H9 (cell line): Measurements from ENCODE around the gene RSPO3. TPM values are rescaled to one million over a fixed set of nuclear protein-coding genes. Genes with fewer than 3 reads are reported as not detected.

Source experiments
- DNase-seq: peaks from one replicate; pipeline ENCODE4 v3.0.0-alpha.2; 2017
- H2AFZ ChIP-seq: one replicate; pipeline ENCODE4 v1.6.1; 2013; ENCODE audit warnings: mild to moderate bottlenecking, low read length, control low read depth, moderate library complexity
- H2AK5ac ChIP-seq: 2 replicates; pipeline ENCODE4 v1.6.1; 2013; ENCODE audit warnings: low read length, control low read depth, mixed read lengths; ENCODE audit not compliant: insufficient read length
- H2BK120ac ChIP-seq: one replicate; pipeline ENCODE4 v1.6.1; 2013; ENCODE audit warnings: low read depth, mild to moderate bottlenecking, low read length, control low read depth, inconsistent platforms; ENCODE audit not compliant: poor library complexity, severe bottlenecking
- H2BK12ac ChIP-seq: 2 replicates; pipeline ENCODE4 v1.6.1; 2013; ENCODE audit warnings: low read length, control low read depth, mixed read lengths, low read depth; ENCODE audit not compliant: insufficient read length
- H2BK15ac ChIP-seq: 2 replicates; pipeline ENCODE4 v1.6.1; 2013; ENCODE audit warnings: low read depth, low read length, control low read depth
- H2BK20ac ChIP-seq: one replicate; pipeline ENCODE4 v1.6.1; 2013; ENCODE audit warnings: low read depth, mild to moderate bottlenecking, low read length, control low read depth, inconsistent platforms; ENCODE audit not compliant: poor library complexity, severe bottlenecking
- H2BK5ac ChIP-seq: 2 replicates; pipeline ENCODE4 v1.6.1; 2013; ENCODE audit warnings: low read length, control low read depth, mixed read lengths; ENCODE audit not compliant: insufficient read length
- H3K14ac ChIP-seq: 2 replicates; pipeline ENCODE4 v1.6.1; 2013; ENCODE audit warnings: low read length, control low read depth; ENCODE audit not compliant: insufficient read depth
- H3K18ac ChIP-seq: 2 replicates; pipeline ENCODE4 v1.6.1; 2013; ENCODE audit warnings: low read depth, mild to moderate bottlenecking, mixed read lengths, low read length, control low read depth; ENCODE audit not compliant: insufficient read length
- H3K23ac ChIP-seq: 2 replicates; pipeline ENCODE4 v1.6.1; 2013; ENCODE audit warnings: low read length, control low read depth, mixed read lengths, low read depth; ENCODE audit not compliant: insufficient read length
- H3K23me2 ChIP-seq: 2 replicates; pipeline ENCODE4 v1.6.1; 2013; ENCODE audit warnings: low read depth, mild to moderate bottlenecking, mixed read lengths, low read length, control low read depth; ENCODE audit not compliant: insufficient read length, poor library complexity, severe bottlenecking
- H3K27ac ChIP-seq: 2 replicates; pipeline ENCODE4 v1.5.1; 2013; ENCODE audit warnings: low read length, control low read depth, mixed read lengths, low read depth; ENCODE audit not compliant: insufficient read length
- H3K27me3 ChIP-seq: 2 replicates; pipeline ENCODE4 v1.6.1; 2013; ENCODE audit warnings: low read length, control low read depth, inconsistent platforms; ENCODE audit not compliant: insufficient read depth
- H3K4ac ChIP-seq: 2 replicates; pipeline ENCODE4 v1.6.1; 2013; ENCODE audit warnings: low read depth, mild to moderate bottlenecking, control low read depth, inconsistent platforms, low read length, moderate library complexity
- H3K4me1 ChIP-seq: 2 replicates; pipeline ENCODE4 v1.6.1; 2013; ENCODE audit warnings: low read length, control low read depth, inconsistent platforms; ENCODE audit not compliant: insufficient read depth
- H3K4me2 ChIP-seq: 2 replicates; pipeline ENCODE4 v1.6.1; 2013; ENCODE audit warnings: low read length, control low read depth, mixed read lengths; ENCODE audit not compliant: insufficient read length, insufficient read depth
- H3K56ac ChIP-seq: 2 replicates; pipeline ENCODE4 v1.6.1; 2013; ENCODE audit warnings: low read depth, mild to moderate bottlenecking, mixed read lengths, low read length, control low read depth; ENCODE audit not compliant: insufficient read length
- H3K79me1 ChIP-seq: 2 replicates; pipeline ENCODE4 v1.6.1; 2013; ENCODE audit warnings: low read depth, mild to moderate bottlenecking, moderate library complexity, low read length, control low read depth, inconsistent platforms; ENCODE audit not compliant: insufficient read depth, poor library complexity, severe bottlenecking
- H3K79me2 ChIP-seq: 2 replicates; pipeline ENCODE4 v1.6.1; 2013; ENCODE audit warnings: low read length, control low read depth, inconsistent platforms; ENCODE audit not compliant: insufficient read depth
- H3K9ac ChIP-seq: 2 replicates; pipeline ENCODE4 v1.6.1; 2013; ENCODE audit warnings: low read length, control low read depth, mixed read lengths; ENCODE audit not compliant: insufficient read length; ENCODE audit errors: extremely low read depth
- H3K9me3 ChIP-seq: one replicate; pipeline ENCODE4 v1.6.1; 2013; ENCODE audit warnings: low read depth, low read length, inconsistent platforms; ENCODE audit not compliant: control insufficient read depth
- H3T11ph ChIP-seq: one replicate; pipeline ENCODE4 v1.6.1; 2013; ENCODE audit warnings: mild to moderate bottlenecking, low read length, control low read depth, inconsistent platforms
- H4K20me1 ChIP-seq: one replicate; pipeline ENCODE4 v1.6.1; 2013; ENCODE audit not compliant: control insufficient read depth, insufficient read length, insufficient read depth
- H4K5ac ChIP-seq: 2 replicates; pipeline ENCODE4 v1.6.1; 2013; ENCODE audit warnings: low read depth, mild to moderate bottlenecking, mixed read lengths, low read length, control low read depth; ENCODE audit not compliant: insufficient read length
- H4K8ac ChIP-seq: replicated peaks from 2 replicates; pipeline ENCODE4 v1.6.1; 2013; ENCODE audit warnings: low read length, control low read depth, mixed read lengths, low read depth; ENCODE audit not compliant: insufficient read length
- H4K91ac ChIP-seq: 2 replicates; pipeline ENCODE4 v1.6.1; 2013; ENCODE audit warnings: low read depth, mild to moderate bottlenecking, moderate library complexity, mixed read lengths, low read length, control low read depth; ENCODE audit not compliant: insufficient read length
- H3K27ac Mint-ChIP-seq, 3 experiments: 2 replicates in 2 of 3; 3 replicates in 1 of 3; pipeline ENCODE4 v1.8.0; 2020 to 2021; ENCODE audit warnings: mixed read lengths in 3 of 3, mild to moderate bottlenecking in 1 of 3, moderate library complexity in 1 of 3
- H3K27me3 Mint-ChIP-seq: 2 replicates; pipeline ENCODE4 v1.8.0; 2021; ENCODE audit warnings: low read depth, mild to moderate bottlenecking, moderate library complexity, mixed read lengths
- H3K36me3 Mint-ChIP-seq, 3 experiments: 2 replicates in 2 of 3; 3 replicates in 1 of 3; pipeline ENCODE4 v1.8.0; 2020 to 2021; ENCODE audit warnings: low read depth in 3 of 3, mixed read lengths in 3 of 3; ENCODE audit not compliant: insufficient read depth in 1 of 3
- H3K4me1 Mint-ChIP-seq, 2 experiments: 2 replicates each; pipeline ENCODE4 v1.8.0; 2020; ENCODE audit warnings: mixed read lengths in 2 of 2
- H3K4me3 Mint-ChIP-seq, 2 experiments: 2 replicates in 1 of 2; 3 replicates in 1 of 2; pipeline ENCODE4 v1.8.0; 2020 to 2021; ENCODE audit warnings: mild to moderate bottlenecking in 2 of 2, mixed read lengths in 2 of 2, moderate library complexity in 1 of 2
- H3K9me3 Mint-ChIP-seq, 2 experiments: 2 replicates in 1 of 2; 3 replicates in 1 of 2; pipeline ENCODE4 v1.8.0; 2020; ENCODE audit warnings: mild to moderate bottlenecking in 2 of 2, mixed read lengths in 2 of 2, moderate library complexity in 1 of 2
- CTCF ChIP-seq: fragments of 200-600 bp; sonication (generic); conservative IDR thresholded peaks from 3 replicates; pipeline ENCODE4 v1.8.0; 2021; ENCODE audit warnings: antibody characterized with exemption, mild to moderate bottlenecking
- WGBS: extraction: QIAGEN DNeasy Blood & Tissue Kit; methylation state at CpG from one replicate; pipeline ENCODE4 v1.1.7; 2013; ENCODE audit warnings: missing lambda C conversion rate, low lambda C conversion rate, mixed read lengths; ENCODE audit not compliant: insufficient read length; ENCODE audit errors: extremely low coverage; 5-methylcytosine and 5-hydroxymethylcytosine counted together
- total RNA-seq: library from RNA; stranded (reverse); gene quantifications from 2 replicates; pipeline ENCODE4 v1.2.1, GENCODE V29; 2021

Gene RSPO3
- total RNA-seq, 1 experiment from 2014 or later = not detected

- Mint-ChIP-seq H3K9me3 (no peaks in the 10 kb centered on the region), H3K36me3 (no peaks in the 10 kb centered on the region; a peak in 1 of 7 replicates), H3K27me3 (no peaks in the 10 kb centered on the region), H3K4me3 (no peak overlapping the region), H3K4me1 (peaks cover 10 to 13% of the 10 kb centered on the region in 2 experiments; a peak in 3 of 4 replicates), H3K27ac (no peak overlapping the region)
- no peak for DNase-seq
- no peak overlapping the region for H2AK5ac ChIP-seq
- no CpG with 5 or more reads among the region's 1 CpG for WGBS
- no peak overlapping the region for H3K4ac ChIP-seq
- H2BK15ac ChIP-seq = no peak overlapping the region
- no peak overlapping the region for H3K4me2 ChIP-seq
- TF ChIP-seq CTCF = no peak
- H3K56ac ChIP-seq = no peak overlapping the region
- H3K79me2 ChIP-seq = no peaks in the 10 kb centered on the region
- no peak overlapping the region for H4K8ac ChIP-seq
- no peak overlapping the region for H3T11ph ChIP-seq
- H3K9ac ChIP-seq = no peak overlapping the region
- H3K79me1 ChIP-seq = no peaks in the 10 kb centered on the region
- H3K27me3 ChIP-seq = no peaks in the 10 kb centered on the region
- H2BK5ac ChIP-seq = no peak overlapping the region
- no peak overlapping the region for H3K23ac ChIP-seq
- H4K5ac ChIP-seq = no peak overlapping the region
- H2BK12ac ChIP-seq = no peak overlapping the region
- no peaks in the 10 kb centered on the region for H3K9me3 ChIP-seq
- no peak overlapping the region for H2BK120ac ChIP-seq
- no peak overlapping the region for H3K18ac ChIP-seq
- no peaks in the 10 kb centered on the region for H3K4me1 ChIP-seq
- no peak overlapping the region for H3K27ac ChIP-seq
- no peak overlapping the region for H2BK20ac ChIP-seq
- H4K91ac ChIP-seq = no peak overlapping the region
- no peaks in the 10 kb centered on the region for H4K20me1 ChIP-seq
- no peaks in the 10 kb centered on the region for H3K23me2 ChIP-seq
- no peak overlapping the region for H3K14ac ChIP-seq
- H2AFZ ChIP-seq = no peak overlapping the region
Observed at GRCh38 chr6:127178746-127179145, 60.3 kb downstream of the RSPO3 start.
